Thyroid gland (tissue), 4 donors: ENCODE data around the gene RELL1. TPM values are rescaled to one million over a fixed set of nuclear protein-coding genes. Genes with fewer than 3 reads are reported as not detected.

ENCODE experiments used
- DNase-seq, 2 donors: peaks; one replicate each; pipeline ENCODE4 v3.0.0-alpha.2; 2019
- H3K27ac ChIP-seq, 3 donors: fragments of 200-600 bp; sonication (generic); 1 replicate in 2 of 3; 2 replicates in 1 of 3; pipeline ENCODE4 v1.5.1; 2016 to 2019; ENCODE audit warnings: mild to moderate bottlenecking in 1 of 3, moderate library complexity in 1 of 3
- H3K27me3 ChIP-seq: fragments of 200-600 bp; sonication (generic); one replicate; pipeline ENCODE4 v1.5.1; 2019
- H3K36me3 ChIP-seq, 2 donors: fragments of 200-600 bp; sonication (generic); one replicate each; pipeline ENCODE4 v1.5.1; 2016 to 2019
- H3K4me1 ChIP-seq, 2 donors: fragments of 200-600 bp; sonication (generic); one replicate each; pipeline ENCODE4 v1.5.1; 2017 to 2019
- H3K4me3 ChIP-seq, 3 donors: fragments of 200-600 bp; sonication (generic); replicated peaks in 1 of 3; 1 replicate in 2 of 3; 2 replicates in 1 of 3; pipeline ENCODE4 v1.5.1; 2016; ENCODE audit warnings: mild to moderate bottlenecking in 1 of 3
- H3K9me3 ChIP-seq: fragments of 200-600 bp; sonication (generic); one replicate; pipeline ENCODE4 v1.5.1; 2017
- CTCF ChIP-seq, 6 experiments: fragments of 200-600 bp in 3 of 6; fragments of 450-650 bp in 3 of 6; sonication (generic) in 3 of 6; IDR thresholded peaks; one replicate each; pipeline ENCODE4 v1.5.1; 2016 to 2019; ENCODE audit warnings: antibody characterized with exemption in 6 of 6, mild to moderate bottlenecking in 2 of 6, inconsistent platforms in 1 of 6, moderate library complexity in 1 of 6
- POLR2A ChIP-seq, 2 donors: fragments of 450-650 bp; IDR thresholded peaks; one replicate each; pipeline ENCODE4 v1.6.1; 2017; ENCODE audit warnings: antibody characterized with exemption in 2 of 2, mild to moderate bottlenecking in 2 of 2, moderate library complexity in 1 of 2
- WGBS, 2 donors: methylation state at CpG; one replicate each; pipeline ENCODE4 v1.1.5; 2017; 5-methylcytosine and 5-hydroxymethylcytosine counted together
- intact Hi-C: fragments of 100-400 bp; cut with DNase I; formaldehyde crosslinking; loops from one replicate; pipeline ENCODE4 v1.15.1; 2023
- total RNA-seq, 4 donors: library from RNA; depleted of rRNA; stranded (reverse); fragments of >200 nt; gene quantifications; one replicate each; pipeline ENCODE4 v1.2.3, GENCODE V29; 2016

RELL1 gene
- total RNA-seq, 4 donors from 2014 or later = 105 to 123 (median 116) TPM

GRCh38 chr4:37667197-37668100 lies 18.7 kb downstream of the RELL1 start:
- Histone ChIP-seq H3K27me3 (no peaks in the 10 kb centered on the region), H3K36me3 (no peaks in the 10 kb centered on the region), H3K4me3 (no peak overlapping the region), H3K27ac (peak overlapping the region; percentile 95 to 98 (median 97)), H3K4me1 (peaks cover 67 to 80% of the 10 kb centered on the region in 2 donors), H3K9me3 (no peaks in the 10 kb centered on the region)
- TF ChIP-seq CTCF (IDR thresholded peaks at IDR 0.05) (no peak), POLR2A (IDR thresholded peaks at IDR 0.05) (no peak)
- no peak for DNase-seq
- intact Hi-C loops = no loop called here
- 89 to 95% methylated on average over 2 of the region's 2 CpGs for WGBS, 2 donors

GRCh38 chr4:37666625-37667071 lies 19.5 kb downstream of the RELL1 start:
- Histone ChIP-seq H3K36me3 (no peaks in the 10 kb centered on the region), H3K4me3 (no peak overlapping the region), H3K27ac (peak overlapping the region; percentile 95 to 98 (median 97)), H3K9me3 (no peaks in the 10 kb centered on the region), H3K27me3 (no peaks in the 10 kb centered on the region), H3K4me1 (peaks cover 69 to 86% of the 10 kb centered on the region in 2 donors)
- intact Hi-C loops = no loop called here
- DNase-seq = peak in 1 of 2 donors; percentile 49
- WGBS, 2 donors = 72 to 77% methylated on average over 6 of the region's 6 CpGs
- no peak for TF ChIP-seq CTCF (IDR thresholded peaks at IDR 0.05)
- peak in 1 of 2 donors; percentile 11 for TF ChIP-seq POLR2A (IDR thresholded peaks at IDR 0.05)

- intact Hi-C loops = no loop called here
- peaks cover 77 to 86% of the 10 kb centered on the region in 2 donors for H3K4me1 ChIP-seq
- 69 to 74% methylated on average over 10 of the region's 10 CpGs for WGBS, 2 donors
- no peak for TF ChIP-seq POLR2A (IDR thresholded peaks at IDR 0.05)
- TF ChIP-seq CTCF (IDR thresholded peaks at IDR 0.05) = no peak
- no peaks in the 10 kb centered on the region for H3K9me3 ChIP-seq
- peak overlapping the region; percentile 95 to 98 (median 97) for H3K27ac ChIP-seq
- DNase-seq = no peak
- no peaks in the 10 kb centered on the region for H3K27me3 ChIP-seq
- no peak overlapping the region for H3K4me3 ChIP-seq
- no peaks in the 10 kb centered on the region for H3K36me3 ChIP-seq
Measured at GRCh38 chr4:37665333-37666320, 20.5 kb downstream of the RELL1 start.

GRCh38 chr4:37664696-37665095 lies 21.5 kb downstream of the RELL1 start:
- H3K4me3 ChIP-seq = no peak overlapping the region
- peak in 1 of 2 donors; percentile 16 for TF ChIP-seq POLR2A (IDR thresholded peaks at IDR 0.05)
- TF ChIP-seq CTCF (IDR thresholded peaks at IDR 0.05) = no peak
- DNase-seq = peak in 1 of 2 donors; percentile 33
- H3K36me3 ChIP-seq = no peaks in the 10 kb centered on the region
- H3K9me3 ChIP-seq = no peaks in the 10 kb centered on the region
- intact Hi-C loops = no loop called here
- peaks cover 80 to 88% of the 10 kb centered on the region in 2 donors for H3K4me1 ChIP-seq
- H3K27ac ChIP-seq = peak overlapping the region; percentile 95 to 98 (median 97)
- no peaks in the 10 kb centered on the region for H3K27me3 ChIP-seq
- WGBS, 2 donors = 39 to 53% methylated on average over 5 of the region's 5 CpGs
